Spleen (tissue), 11 donors: ENCODE measurements around the gene TGFBRAP1. TPM values are rescaled to one million over a fixed set of nuclear protein-coding genes. Genes with fewer than 3 reads are reported as not detected.

Experiments
- DNase-seq: peaks from one replicate; pipeline ENCODE4 v3.0.0-alpha.2; 2020
- H3K27ac ChIP-seq, 8 donors: fragments of 200-600 bp; sonication (generic) in 7 of 8; 1 replicate in 4 of 8; 2 replicates in 4 of 8; pipeline versions ENCODE4 v1.5.0 to v1.8.0; 2016 to 2021; ENCODE audit warnings: inconsistent platforms in 4 of 8, mild to moderate bottlenecking in 4 of 8, moderate library complexity in 1 of 8
- H3K27me3 ChIP-seq, 7 donors: fragments of 200-600 bp; sonication (generic) in 6 of 7; replicated peaks in 1 of 7; 1 replicate in 4 of 7; 2 replicates in 3 of 7; pipeline versions ENCODE4 v1.5.0 to v1.8.0; 2016 to 2021; ENCODE audit warnings: inconsistent platforms in 3 of 7, mild to moderate bottlenecking in 1 of 7
- H3K36me3 ChIP-seq, 6 donors: fragments of 200-600 bp; sonication (generic) in 5 of 6; 1 replicate in 4 of 6; 2 replicates in 2 of 6; pipeline versions ENCODE4 v1.5.0 to v1.8.0; 2016 to 2021; ENCODE audit warnings: inconsistent platforms in 2 of 6
- H3K4me1 ChIP-seq, 6 donors: fragments of 200-600 bp; sonication (generic) in 5 of 6; 1 replicate in 3 of 6; 2 replicates in 3 of 6; pipeline versions ENCODE4 v1.5.0 to v1.8.0; 2016 to 2021; ENCODE audit warnings: inconsistent platforms in 3 of 6
- H3K4me3 ChIP-seq, 8 donors: fragments of 200-600 bp; sonication (generic) in 7 of 8; 1 replicate in 4 of 8; 2 replicates in 4 of 8; pipeline versions ENCODE4 v1.5.0 to v1.8.0; 2016 to 2021; ENCODE audit warnings: inconsistent platforms in 4 of 8, mild to moderate bottlenecking in 4 of 8, moderate library complexity in 2 of 8
- H3K9me3 ChIP-seq, 8 donors: fragments of 200-600 bp; sonication (generic) in 7 of 8; 1 replicate in 4 of 8; 2 replicates in 4 of 8; pipeline versions ENCODE4 v1.5.0 to v1.8.0; 2016 to 2021; ENCODE audit warnings: inconsistent platforms in 4 of 8
- POLR2A ChIP-seq, 3 donors: fragments of 450-650 bp; IDR thresholded peaks; one replicate each; pipeline ENCODE4 v1.5.1; 2017; ENCODE audit warnings: antibody characterized with exemption in 3 of 3, mild to moderate bottlenecking in 1 of 3
- POLR2AphosphoS5 ChIP-seq, 3 donors: sonication (generic); formaldehyde crosslinking; IDR thresholded peaks; one replicate each; pipeline ENCODE4 v1.5.1; 2017; ENCODE audit warnings: antibody characterized with exemption in 3 of 3
- WGBS, 5 donors: extraction: QIAGEN DNeasy Blood & Tissue Kit in 3 of 5; methylation state at CpG; one replicate each; pipeline versions ENCODE4 v1.1.5 to v1.1.7; 2013 to 2018; 5-methylcytosine and 5-hydroxymethylcytosine counted together
- intact Hi-C: fragments of 100-400 bp; cut with DNase I; formaldehyde crosslinking; loops from one replicate; pipeline ENCODE4 v1.15.0; 2023; ENCODE audit warnings: low total_unique reads
- polyA plus RNA-seq, 3 donors: library from polyadenylated mRNA; stranded (reverse); fragments of 200-250 nt; gene quantifications; one replicate each; pipeline ENCODE4 v1.2.1, GENCODE V29; 2013
- total RNA-seq, 7 donors: library from RNA; depleted of rRNA in 3 of 7; stranded (reverse); fragments of >200 nt in 3 of 7; fragmentation: NEBNext Ultra II Directional in 4 of 7; extraction: Animal tissue kit (Norgen Biotek cat#: 25700) in 4 of 7; gene quantifications; one replicate each; pipeline versions ENCODE4 v1.1.0 to v1.2.1, GENCODE V29; 2016 to 2021
- TF ChIP-seq, protein P1 (sequence below), 11 experiments: fragments of 200-600 bp in 7 of 11; fragments of 450-650 bp in 4 of 11; sonication (generic) in 4 of 11; IDR thresholded peaks in 8 of 11; conservative IDR thresholded peaks in 3 of 11; 1 replicate in 7 of 11; 2 replicates in 4 of 11; pipeline versions ENCODE4 v1.4.0 to v1.8.0; 2016 to 2021; ENCODE audit warnings: antibody characterized with exemption in 11 of 11, inconsistent platforms in 4 of 11, mild to moderate bottlenecking in 1 of 11
- donor health status: healthy with polysubstance abuse.
- donor health status: DM: no; HTN: no; CAD: no; lungs with moderate emphysema.
- donor health status: DM: no; HTN: no; CAD: no.
- donor health status: Bipolar disorder and iron deficiency.
- donor health status: healthy.
- donor health status: DM: no; HTN: no; CAD: no.
- donor health status: DM: yes; HTN: yes; CAD: no.

TGFBRAP1 gene
- total and polyA plus RNA-seq, 10 donors: 4.6 to 32.7 (median 21.8) TPM

DNA sequence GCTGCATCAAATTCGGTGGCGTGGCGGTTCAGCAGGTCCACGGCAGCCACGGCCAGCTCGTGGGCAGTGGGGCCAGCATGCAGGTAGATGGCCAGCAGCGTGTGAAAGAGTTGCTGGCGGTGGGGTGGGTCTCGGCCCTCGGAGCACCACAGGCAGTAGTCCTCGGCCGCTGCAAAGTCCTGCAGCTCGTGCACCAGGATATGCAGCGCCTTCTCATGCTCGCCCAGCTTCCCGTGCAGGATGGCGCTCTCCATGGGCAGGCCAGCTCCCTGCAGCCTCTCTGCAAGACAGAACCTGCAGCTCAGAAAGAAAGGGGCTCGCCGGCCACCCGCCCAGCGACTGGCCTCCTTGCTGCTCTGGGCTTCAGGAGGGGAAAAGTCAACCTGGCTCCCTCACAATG, 60.1 kb downstream of the TGFBRAP1 start:
- Histone ChIP-seq H3K27me3 (no peaks in the 10 kb centered on the region), H3K36me3 (peaks cover 0 to 100% (median 91%) of the 10 kb centered on the region in 6 donors), H3K4me3 (no peak overlapping the region), H3K4me1 (peaks cover 0 to 28% (median 4%) of the 10 kb centered on the region in 6 donors), H3K27ac (no peak overlapping the region), H3K9me3 (no peaks in the 10 kb centered on the region)
- TF ChIP-seq, protein P1, sequence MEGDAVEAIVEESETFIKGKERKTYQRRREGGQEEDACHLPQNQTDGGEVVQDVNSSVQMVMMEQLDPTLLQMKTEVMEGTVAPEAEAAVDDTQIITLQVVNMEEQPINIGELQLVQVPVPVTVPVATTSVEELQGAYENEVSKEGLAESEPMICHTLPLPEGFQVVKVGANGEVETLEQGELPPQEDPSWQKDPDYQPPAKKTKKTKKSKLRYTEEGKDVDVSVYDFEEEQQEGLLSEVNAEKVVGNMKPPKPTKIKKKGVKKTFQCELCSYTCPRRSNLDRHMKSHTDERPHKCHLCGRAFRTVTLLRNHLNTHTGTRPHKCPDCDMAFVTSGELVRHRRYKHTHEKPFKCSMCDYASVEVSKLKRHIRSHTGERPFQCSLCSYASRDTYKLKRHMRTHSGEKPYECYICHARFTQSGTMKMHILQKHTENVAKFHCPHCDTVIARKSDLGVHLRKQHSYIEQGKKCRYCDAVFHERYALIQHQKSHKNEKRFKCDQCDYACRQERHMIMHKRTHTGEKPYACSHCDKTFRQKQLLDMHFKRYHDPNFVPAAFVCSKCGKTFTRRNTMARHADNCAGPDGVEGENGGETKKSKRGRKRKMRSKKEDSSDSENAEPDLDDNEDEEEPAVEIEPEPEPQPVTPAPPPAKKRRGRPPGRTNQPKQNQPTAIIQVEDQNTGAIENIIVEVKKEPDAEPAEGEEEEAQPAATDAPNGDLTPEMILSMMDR (IDR thresholded peaks at IDR 0.05 in 8 of 11, conservative IDR thresholded peaks at IDR 0.05 in 3 of 11): no peak
- TF ChIP-seq POLR2AphosphoS5 (IDR thresholded peaks at IDR 0.05): peak in 1 of 3 donors; percentile 33
- intact Hi-C loops: no loop called here
- WGBS, 5 donors: 93 to 98% (median 96%) methylated on average over 7 to 21 of the region's 21 CpGs
- DNase-seq: no peak

DNA sequence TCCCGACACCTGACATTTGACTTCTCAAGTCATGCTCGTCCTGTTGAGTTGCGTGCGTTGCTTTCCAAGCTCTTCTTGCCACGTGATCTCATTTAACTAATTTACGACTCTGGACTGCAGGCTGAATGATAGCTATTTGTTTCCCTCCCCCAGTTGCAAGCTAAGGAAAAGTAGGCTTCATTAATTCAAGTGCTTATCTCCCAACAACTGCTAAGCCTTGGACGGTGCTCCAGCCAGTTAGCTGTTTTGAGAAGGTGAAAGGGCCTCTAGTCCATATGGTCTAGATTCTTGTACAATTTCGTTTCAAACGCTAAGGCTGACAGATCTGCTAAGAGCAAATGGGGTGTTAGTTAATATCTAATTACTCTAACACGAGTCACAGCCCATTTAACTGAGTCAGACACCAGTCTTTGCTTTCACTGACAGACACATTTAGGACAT, 66.9 kb downstream of the TGFBRAP1 start:
- intact Hi-C loops: no loop called here
- Histone ChIP-seq H3K4me1 (no peaks in the 10 kb centered on the region), H3K36me3 (peaks cover 0 to 61% (median 27%) of the 10 kb centered on the region in 6 donors), H3K9me3 (no peaks in the 10 kb centered on the region), H3K4me3 (no peak overlapping the region), H3K27me3 (no peaks in the 10 kb centered on the region), H3K27ac (no peak overlapping the region)
- TF ChIP-seq, protein P1 (IDR thresholded peaks at IDR 0.05 in 8 of 11, conservative IDR thresholded peaks at IDR 0.05 in 3 of 11): no peak
- no peak for TF ChIP-seq POLR2AphosphoS5 (IDR thresholded peaks at IDR 0.05)
- 84 to 95% (median 92%) methylated on average over 10 of the region's 10 CpGs for WGBS, 5 donors
- no peak for DNase-seq

DNA sequence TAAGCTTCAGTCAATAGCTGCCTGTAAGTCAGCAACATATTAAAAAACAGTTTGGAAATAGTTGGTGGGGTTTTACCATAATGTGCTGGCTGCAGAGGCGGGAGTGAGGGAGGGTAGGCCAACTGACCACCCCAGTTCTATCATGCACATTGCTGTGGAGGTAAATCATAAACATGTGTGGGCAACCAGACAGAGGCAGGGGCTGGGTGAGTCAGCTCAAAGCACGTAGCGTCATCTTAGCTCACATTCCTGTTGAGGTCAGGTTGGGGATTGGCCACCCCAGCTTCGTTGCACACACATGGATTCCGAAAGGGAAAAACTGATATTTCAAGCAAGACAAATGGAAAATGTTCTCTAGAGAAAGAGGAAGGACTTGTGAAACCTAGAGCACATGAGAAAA, 68.5 kb downstream of the TGFBRAP1 start:
- Histone ChIP-seq H3K9me3 (no peaks in the 10 kb centered on the region), H3K27ac (no peak overlapping the region), H3K4me3 (no peak overlapping the region), H3K27me3 (no peaks in the 10 kb centered on the region), H3K36me3 (peaks cover 0 to 45% (median 12%) of the 10 kb centered on the region in 6 donors), H3K4me1 (no peaks in the 10 kb centered on the region)
- DNase-seq: no peak
- TF ChIP-seq POLR2AphosphoS5 (IDR thresholded peaks at IDR 0.05): no peak
- TF ChIP-seq POLR2A (IDR thresholded peaks at IDR 0.05): no peak
- TF ChIP-seq, protein P1 (IDR thresholded peaks at IDR 0.05 in 8 of 11, conservative IDR thresholded peaks at IDR 0.05 in 3 of 11): no peak
- 80 to 91% (median 82%) methylated on average over 5 of the region's 5 CpGs for WGBS, 5 donors
- intact Hi-C loops: no loop called here

DNA sequence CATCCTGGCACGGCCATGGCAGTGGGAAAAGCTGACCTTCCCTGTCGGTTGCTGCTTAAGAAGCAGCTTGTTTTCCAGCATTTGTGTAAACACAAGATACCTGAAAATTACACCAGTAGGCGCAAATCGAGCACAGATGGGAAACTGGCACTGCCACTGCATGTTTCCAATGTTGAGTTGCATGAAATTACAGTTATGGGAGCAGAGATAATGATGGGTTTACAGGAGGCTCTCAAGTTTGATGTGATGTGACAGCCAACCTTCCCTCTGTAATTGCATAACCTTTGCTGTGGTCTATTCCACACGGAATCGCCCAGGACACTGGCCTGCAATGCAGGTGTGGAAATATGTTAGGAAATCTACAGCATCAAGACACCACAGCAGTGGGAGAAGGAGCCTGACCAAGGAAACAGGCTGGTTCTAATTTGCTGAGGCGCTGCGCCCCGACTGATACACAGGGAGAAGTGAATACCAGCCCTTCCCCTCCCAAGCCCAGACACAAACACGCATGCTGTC, 70.6 kb downstream of the TGFBRAP1 start:
- TF ChIP-seq, protein P1 (IDR thresholded peaks at IDR 0.05 in 8 of 11, conservative IDR thresholded peaks at IDR 0.05 in 3 of 11): no peak
- TF ChIP-seq POLR2AphosphoS5 (IDR thresholded peaks at IDR 0.05) (no peak), POLR2A (IDR thresholded peaks at IDR 0.05) (no peak)
- WGBS, 5 donors: 79 to 91% (median 82%) methylated on average over 10 of the region's 10 CpGs
- Histone ChIP-seq H3K27me3 (no peaks in the 10 kb centered on the region), H3K36me3 (peaks cover 0 to 23% (median 0%) of the 10 kb centered on the region in 6 donors), H3K27ac (no peak overlapping the region), H3K4me1 (peaks cover 0 to 8% (median 0%) of the 10 kb centered on the region in 6 donors), H3K4me3 (no peak overlapping the region), H3K9me3 (no peaks in the 10 kb centered on the region)
- intact Hi-C loops: no loop called here
- DNase-seq: no peak
